ENCODE measurements around the gene CFAP46. TPM values are rescaled to one million over a fixed set of nuclear protein-coding genes. Genes with fewer than 3 reads are reported as not detected.
"Not testable (repeated sequence)": the region's sequence is repeated elsewhere in the genome, so short reads cannot be mapped to it uniquely, and the experiment has no call there.

Gene CFAP46
- total and polyA plus RNA-seq, 2 donors (not counting 1 experiment from before 2014, with no cell fraction given), result 0.07 TPM; not detected in 1

DNA sequence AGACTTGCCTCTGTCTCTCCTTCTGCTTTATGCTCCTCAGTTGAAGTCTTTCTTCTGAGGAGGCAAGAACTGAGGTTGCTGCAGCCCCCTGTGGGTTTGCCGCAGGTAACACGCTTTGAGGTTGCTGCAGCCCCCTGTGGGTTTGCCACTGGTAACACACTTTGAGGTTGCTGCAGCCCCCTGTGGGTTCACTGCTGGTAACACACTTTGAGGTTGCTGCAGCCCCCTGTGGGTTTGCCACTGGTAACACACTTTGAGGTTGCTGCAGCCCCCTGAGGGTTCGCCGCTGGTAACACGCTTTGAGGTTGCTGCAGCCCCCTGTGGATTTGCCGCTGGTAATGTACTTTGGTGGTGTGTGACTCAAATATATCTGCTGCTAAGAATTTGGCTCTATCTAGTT lies 48.6 kb downstream of the CFAP46 start:
- H3K9me3 ChIP-seq (ENCODE audit: control extremely low read depth in 1 of 3, control insufficient read depth in 2 of 3, insufficient read depth in 1 of 3, low read length in 2 of 3); H3K27ac Mint-ChIP-seq; H3K79me2 ChIP-seq (ENCODE audit: control insufficient read depth, insufficient read depth, low read length); CTCF ChIA-PET; H3K4me3 Mint-ChIP-seq; H3K4me3 ChIP-seq (ENCODE audit: control extremely low read depth in 1 of 5, extremely low read depth in 1 of 5, insufficient read depth in 1 of 5, low read depth in 2 of 5, low read length in 4 of 5); POLR2A ChIA-PET; H3K4me1 ChIP-seq (ENCODE audit: control insufficient read depth in 2 of 2, insufficient read depth in 2 of 2, low read length in 2 of 2); intact Hi-C loops (cut with micrococcal nuclease); H3K27ac ChIP-seq (ENCODE audit: low read length in 2 of 2); H2AFZ ChIP-seq (ENCODE audit: insufficient read depth, low read depth, low read length, poor library complexity, severe bottlenecking); H3K4me1 Mint-ChIP-seq; ATAC-seq (ENCODE audit: low read depth); H3K4me2 ChIP-seq (replicated peaks; ENCODE audit: low read depth, low read length, poor library complexity, severe bottlenecking); H3K9ac ChIP-seq (ENCODE audit: low read length); H3K36me3 ChIP-seq (replicated peaks in 1 of 2; ENCODE audit: control extremely low read depth in 1 of 2, control insufficient read depth in 1 of 2, extremely low read depth in 1 of 2, insufficient read depth in 2 of 2, low read length in 1 of 2); H3K9me3 Mint-ChIP-seq (ENCODE audit: insufficient read depth); DNase-seq; H4K20me1 ChIP-seq (ENCODE audit: control insufficient read depth, insufficient read depth, low read length, poor library complexity, severe bottlenecking): not testable (repeated sequence)
- H3K27me3 ChIP-seq (replicated peaks in 1 of 4; ENCODE audit: control extremely low read depth in 1 of 4, control insufficient read depth in 3 of 4, insufficient read depth in 4 of 4, low read length in 3 of 4), result peaks cover 0 to 32% (median 5%) of the 10 kb centered on the region in 4 experiments
- peak; percentile 9 for TF ChIP-seq CTCF (IDR thresholded peaks at IDR 0.05)
- WGBS (ENCODE audit: insufficient coverage), result 18% methylated on average over 2 of the region's 6 CpGs
- peaks cover 46% of the 10 kb centered on the region for H3K27me3 Mint-ChIP-seq

DNA sequence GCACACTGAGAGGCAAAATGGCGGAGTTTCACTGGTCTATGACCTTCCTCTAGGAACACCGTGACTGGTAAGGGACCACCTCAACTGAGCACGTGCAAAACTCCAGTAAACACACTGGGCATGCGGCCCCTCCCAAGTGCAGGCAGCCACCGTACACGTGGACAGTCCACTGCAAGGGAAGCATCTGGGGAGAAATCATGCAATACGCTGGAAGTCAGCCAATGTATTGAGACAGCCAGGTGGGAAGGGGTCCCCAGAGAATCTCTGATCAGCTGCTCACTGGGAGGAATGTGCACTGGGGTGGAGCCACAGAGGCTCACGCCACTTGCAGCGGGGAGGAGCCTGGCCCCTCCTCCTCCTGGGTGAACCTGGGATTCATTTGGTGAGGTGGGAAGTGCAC lies 49.3 kb downstream of the CFAP46 start:
- peaks cover 46% of the 10 kb centered on the region for H3K27me3 Mint-ChIP-seq
- Histone ChIP-seq H3K4me1 (ENCODE audit: control insufficient read depth in 2 of 2, insufficient read depth in 2 of 2, low read length in 2 of 2) (no peaks in the 10 kb centered on the region), H3K27me3 (replicated peaks in 1 of 4; ENCODE audit: control extremely low read depth in 1 of 4, control insufficient read depth in 3 of 4, insufficient read depth in 4 of 4, low read length in 3 of 4) (peaks cover 0 to 32% (median 5%) of the 10 kb centered on the region in 4 experiments), H3K4me2 (replicated peaks; ENCODE audit: low read depth, low read length, poor library complexity, severe bottlenecking) (no peak overlapping the region), H3K4me3 (ENCODE audit: control extremely low read depth in 1 of 5, extremely low read depth in 1 of 5, insufficient read depth in 1 of 5, low read depth in 2 of 5, low read length in 4 of 5) (no peak overlapping the region), H2AFZ (ENCODE audit: insufficient read depth, low read depth, low read length, poor library complexity, severe bottlenecking) (no peak overlapping the region), H3K36me3 (replicated peaks in 1 of 2; ENCODE audit: control extremely low read depth in 1 of 2, control insufficient read depth in 1 of 2, extremely low read depth in 1 of 2, insufficient read depth in 2 of 2, low read length in 1 of 2) (no peaks in the 10 kb centered on the region), H4K20me1 (ENCODE audit: control insufficient read depth, insufficient read depth, low read length, poor library complexity, severe bottlenecking) (no peaks in the 10 kb centered on the region), H3K9me3 (ENCODE audit: control extremely low read depth in 1 of 3, control insufficient read depth in 2 of 3, insufficient read depth in 1 of 3, low read length in 2 of 3) (peaks cover 0 to 2% (median 0%) of the 10 kb centered on the region in 3 donors), H3K27ac (ENCODE audit: low read length in 2 of 2) (no peak overlapping the region), H3K79me2 (ENCODE audit: control insufficient read depth, insufficient read depth, low read length) (no peaks in the 10 kb centered on the region), H3K9ac (ENCODE audit: low read length) (no peak overlapping the region)
- no peak overlapping the region for H3K27ac Mint-ChIP-seq
- TF ChIP-seq CTCF (IDR thresholded peaks at IDR 0.05), result no peak
- no peak for TF ChIP-seq EZH2 (IDR thresholded peaks at IDR 0.05; ENCODE audit: borderline replicate concordance, insufficient read depth, low read depth, low read length, poor library complexity, severe bottlenecking)
- DNase-seq, result no peak
- intact Hi-C loops (cut with micrococcal nuclease), result no loop called here
- no peaks in the 10 kb centered on the region for H3K9me3 Mint-ChIP-seq (ENCODE audit: insufficient read depth)
- ChIA-PET POLR2A (no interaction called here), CTCF (no interaction called here)
- H3K4me3 Mint-ChIP-seq, result no peak overlapping the region
- WGBS (ENCODE audit: insufficient coverage), result 79% methylated on average over 9 of the region's 9 CpGs
- no peak for ATAC-seq (ENCODE audit: low read depth)
- H3K4me1 Mint-ChIP-seq, result no peaks in the 10 kb centered on the region
